Measurements from ENCODE around the gene SUV39H1. TPM values are rescaled to one million over a fixed set of nuclear protein-coding genes. Genes with fewer than 3 reads are reported as not detected.

SUV39H1 gene
- total RNA-seq, 2 experiments from 2014 or later: 26.8 to 28.4 TPM

- TF ChIP-seq CTCF (IDR thresholded peaks at IDR 0.05): no peak
- H3K36me3 Mint-ChIP-seq (ENCODE audit: low read depth): peaks cover 32% of the 10 kb centered on the region
- no peak overlapping the region for H3K27ac Mint-ChIP-seq
- ATAC-seq (no peak), DNase-seq (no peak)
- H3K9me3 Mint-ChIP-seq: no peaks in the 10 kb centered on the region
- H3K27me3 Mint-ChIP-seq: no peaks in the 10 kb centered on the region
- H3K4me1 Mint-ChIP-seq (ENCODE audit: low read depth): peaks cover 22% of the 10 kb centered on the region
- no peak overlapping the region for H3K4me3 Mint-ChIP-seq
- POLR2A ChIA-PET: interaction anchor here (0.8 kb wide), 1 partner anchor 9 kb away, joined by 3 read pairs; no protein-coding TSS in a partner anchor
- intact Hi-C loops (cut with micrococcal nuclease): no loop called here
- CTCF ChIA-PET: no interaction called here
Observed at GRCh38 chrX:48700951-48701653, 4.6 kb downstream of the SUV39H1 start.

GRCh38 chrX:48702032-48702431 is 5.5 kb downstream of the SUV39H1 start:
- no peaks in the 10 kb centered on the region for H3K9me3 Mint-ChIP-seq
- no peak overlapping the region for H3K27ac Mint-ChIP-seq
- no peak for TF ChIP-seq CTCF (IDR thresholded peaks at IDR 0.05)
- ChIA-PET CTCF (no interaction called here), POLR2A (no interaction called here)
- H3K36me3 Mint-ChIP-seq (ENCODE audit: low read depth): peaks cover 40% of the 10 kb centered on the region
- H3K4me3 Mint-ChIP-seq: no peak overlapping the region
- intact Hi-C loops (cut with micrococcal nuclease): no loop called here
- no peaks in the 10 kb centered on the region for H3K27me3 Mint-ChIP-seq
- peaks cover 21% of the 10 kb centered on the region for H3K4me1 Mint-ChIP-seq (ENCODE audit: low read depth)
- DNase-seq (no peak), ATAC-seq (no peak)

- Mint-ChIP-seq H3K4me1 (ENCODE audit: low read depth) (peaks cover 14% of the 10 kb centered on the region), H3K4me3 (no peak overlapping the region), H3K36me3 (ENCODE audit: low read depth) (peaks cover 40% of the 10 kb centered on the region), H3K9me3 (no peaks in the 10 kb centered on the region), H3K27me3 (no peaks in the 10 kb centered on the region), H3K27ac (no peak overlapping the region)
- CTCF ChIA-PET: no interaction called here
- intact Hi-C loops (cut with micrococcal nuclease): no loop called here
- no peak for TF ChIP-seq CTCF (IDR thresholded peaks at IDR 0.05)
- DNase-seq (no peak), ATAC-seq (no peak)
- POLR2A ChIA-PET: no interaction called here
Observed at GRCh38 chrX:48702716-48703115, 6.2 kb downstream of the SUV39H1 start.

GRCh38 chrX:48703228-48703627 is 6.7 kb downstream of the SUV39H1 start:
- POLR2A ChIA-PET: interaction anchor here (1.7 kb wide), 1 partner anchor 11 kb away, joined by 4 read pairs; no protein-coding TSS in a partner anchor
- Mint-ChIP-seq H3K4me3 (no peak overlapping the region), H3K9me3 (no peaks in the 10 kb centered on the region), H3K27ac (no peak overlapping the region), H3K27me3 (no peaks in the 10 kb centered on the region), H3K36me3 (ENCODE audit: low read depth) (peaks cover 44% of the 10 kb centered on the region), H3K4me1 (ENCODE audit: low read depth) (peaks cover 11% of the 10 kb centered on the region)
- intact Hi-C loops (cut with micrococcal nuclease): no loop called here
- DNase-seq: no peak
- ATAC-seq: no peak
- CTCF ChIA-PET: no interaction called here
- TF ChIP-seq CTCF (IDR thresholded peaks at IDR 0.05): no peak

GRCh38 chrX:48703642-48704481 is 7.3 kb downstream of the SUV39H1 start:
- Mint-ChIP-seq H3K4me1 (ENCODE audit: low read depth) (peaks cover 10% of the 10 kb centered on the region), H3K4me3 (no peak overlapping the region), H3K27me3 (no peaks in the 10 kb centered on the region), H3K36me3 (ENCODE audit: low read depth) (peaks cover 44% of the 10 kb centered on the region), H3K9me3 (no peaks in the 10 kb centered on the region), H3K27ac (no peak overlapping the region)
- ATAC-seq (no peak), DNase-seq (no peak)
- ChIA-PET POLR2A (interaction anchor here (1.7 kb wide), 1 partner anchor 10 kb away, joined by 4 read pairs; no protein-coding TSS in a partner anchor), CTCF (no interaction called here)
- intact Hi-C loops (cut with micrococcal nuclease): no loop called here
- no peak for TF ChIP-seq CTCF (IDR thresholded peaks at IDR 0.05)

All from activated CD8-positive, alpha-beta T cell treated with anti-CD3 and anti-CD28 coated beads for 36 hours (primary cell).